ENCODE measurements around the gene FAM131A.

The FAM131A gene

DNA sequence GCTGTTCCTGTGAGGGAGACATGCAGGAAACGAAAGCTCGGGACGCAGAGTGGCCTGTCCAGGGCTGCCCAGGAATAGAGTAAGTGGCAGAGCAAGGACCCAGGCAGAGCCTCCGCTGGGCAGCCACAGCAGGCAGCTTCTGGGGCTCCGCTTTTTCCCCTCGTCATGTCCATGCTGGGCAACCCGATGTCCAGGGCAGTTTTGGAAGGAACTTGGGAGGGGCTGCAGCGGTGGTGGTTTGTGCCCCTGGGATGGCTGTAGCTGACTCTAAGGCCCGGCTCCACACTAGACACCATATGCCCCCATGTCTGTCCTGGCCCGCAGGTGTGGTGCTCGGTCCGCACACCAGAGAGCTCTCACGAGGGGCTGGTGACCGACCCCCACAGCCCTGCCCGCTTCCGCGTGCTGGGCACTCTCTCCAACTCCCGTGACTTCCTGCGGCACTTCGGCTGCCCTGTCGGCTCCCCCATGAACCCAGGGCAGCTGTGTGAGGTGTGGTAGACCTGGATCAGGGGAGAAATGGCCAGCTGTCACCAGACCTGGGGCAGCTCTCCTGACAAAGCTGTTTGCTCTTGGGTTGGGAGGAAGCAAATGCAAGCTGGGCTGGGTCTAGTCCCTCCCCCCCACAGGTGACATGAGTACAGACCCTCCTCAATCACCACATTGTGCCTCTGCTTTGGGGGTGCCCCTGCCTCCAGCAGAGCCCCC, 45.5 kb upstream of the FAM131A start (continued):
- TF ChIP-seq ZNF639 (tag by site-specific recombination; IDR thresholded peaks at IDR 0.05) (no peak), KLF16 (tag by site-specific recombination; IDR thresholded peaks at IDR 0.05) (no peak), ZNF530 (tag by site-specific recombination; IDR thresholded peaks at IDR 0.05; ENCODE audit: low read depth) (no peak)

DNA sequence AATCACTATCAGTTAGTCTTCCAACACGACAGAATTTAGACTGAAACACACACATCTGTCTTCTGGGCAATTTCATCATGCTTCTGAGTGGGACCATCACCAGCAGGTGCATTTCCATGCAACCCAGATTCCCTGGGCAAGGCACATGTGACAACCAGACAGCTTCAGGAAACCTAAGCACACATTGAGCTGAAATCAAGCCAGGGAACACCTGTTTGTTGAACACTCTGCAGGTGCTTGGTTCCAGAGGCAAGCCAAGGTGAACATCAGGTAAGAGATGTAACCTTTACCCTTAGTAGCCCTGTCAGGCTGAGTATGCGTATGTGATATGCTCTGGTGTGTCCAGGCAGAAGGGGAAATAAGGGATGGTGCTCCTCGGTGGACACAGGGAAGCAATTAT, 41.6 kb upstream of the FAM131A start:
- no peaks in the 10 kb centered on the region for H3K4me1 ChIP-seq (ENCODE audit: control insufficient read depth, insufficient read depth, low read length)

GRCh38 chr3:184296616-184297015, 40.8 kb upstream of the FAM131A start:
- Histone ChIP-seq H3K27ac (ENCODE audit: extremely low read depth, low read depth, low read length) (no peak overlapping the region), H3K36me3 (ENCODE audit: control insufficient read depth in 2 of 2, insufficient read depth in 1 of 2, low read length in 2 of 2) (peaks cover 11 to 20% of the 10 kb centered on the region in 2 experiments; a peak in 2 of 3 replicates), H3K4me1 (ENCODE audit: control insufficient read depth, insufficient read depth, low read length) (no peaks in the 10 kb centered on the region), H3K4me3 (ENCODE audit: low read depth, low read length) (no peak overlapping the region), H3K9me3 (ENCODE audit: control insufficient read depth, insufficient read depth, low read depth, low read length) (no peaks in the 10 kb centered on the region)
- CTCF ChIA-PET = interaction anchor here (2.1 kb wide), 1 partner anchor 69 kb away, joined by 8 read pairs; no protein-coding TSS in a partner anchor
- TF ChIP-seq, protein P1, sequence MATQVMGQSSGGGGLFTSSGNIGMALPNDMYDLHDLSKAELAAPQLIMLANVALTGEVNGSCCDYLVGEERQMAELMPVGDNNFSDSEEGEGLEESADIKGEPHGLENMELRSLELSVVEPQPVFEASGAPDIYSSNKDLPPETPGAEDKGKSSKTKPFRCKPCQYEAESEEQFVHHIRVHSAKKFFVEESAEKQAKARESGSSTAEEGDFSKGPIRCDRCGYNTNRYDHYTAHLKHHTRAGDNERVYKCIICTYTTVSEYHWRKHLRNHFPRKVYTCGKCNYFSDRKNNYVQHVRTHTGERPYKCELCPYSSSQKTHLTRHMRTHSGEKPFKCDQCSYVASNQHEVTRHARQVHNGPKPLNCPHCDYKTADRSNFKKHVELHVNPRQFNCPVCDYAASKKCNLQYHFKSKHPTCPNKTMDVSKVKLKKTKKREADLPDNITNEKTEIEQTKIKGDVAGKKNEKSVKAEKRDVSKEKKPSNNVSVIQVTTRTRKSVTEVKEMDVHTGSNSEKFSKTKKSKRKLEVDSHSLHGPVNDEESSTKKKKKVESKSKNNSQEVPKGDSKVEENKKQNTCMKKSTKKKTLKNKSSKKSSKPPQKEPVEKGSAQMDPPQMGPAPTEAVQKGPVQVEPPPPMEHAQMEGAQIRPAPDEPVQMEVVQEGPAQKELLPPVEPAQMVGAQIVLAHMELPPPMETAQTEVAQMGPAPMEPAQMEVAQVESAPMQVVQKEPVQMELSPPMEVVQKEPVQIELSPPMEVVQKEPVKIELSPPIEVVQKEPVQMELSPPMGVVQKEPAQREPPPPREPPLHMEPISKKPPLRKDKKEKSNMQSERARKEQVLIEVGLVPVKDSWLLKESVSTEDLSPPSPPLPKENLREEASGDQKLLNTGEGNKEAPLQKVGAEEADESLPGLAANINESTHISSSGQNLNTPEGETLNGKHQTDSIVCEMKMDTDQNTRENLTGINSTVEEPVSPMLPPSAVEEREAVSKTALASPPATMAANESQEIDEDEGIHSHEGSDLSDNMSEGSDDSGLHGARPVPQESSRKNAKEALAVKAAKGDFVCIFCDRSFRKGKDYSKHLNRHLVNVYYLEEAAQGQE (tag by site-specific recombination; IDR thresholded peaks at IDR 0.05) = no peak
- TF ChIP-seq ZNF501 (tag by site-specific recombination; IDR thresholded peaks at IDR 0.05) (no peak), ZNF426 (tag by site-specific recombination; IDR thresholded peaks at IDR 0.05) (no peak), ZFP69B (tag by site-specific recombination; IDR thresholded peaks at IDR 0.05) (no peak), BCL11A (tag by site-specific recombination; IDR thresholded peaks at IDR 0.05; ENCODE audit: low read depth) (no peak), ZNF664 (tag by site-specific recombination; IDR thresholded peaks at IDR 0.05) (no peak), EGR2 (tag by site-specific recombination; IDR thresholded peaks at IDR 0.05; ENCODE audit: low read depth) (no peak)
- TF ChIP-seq, protein P2, sequence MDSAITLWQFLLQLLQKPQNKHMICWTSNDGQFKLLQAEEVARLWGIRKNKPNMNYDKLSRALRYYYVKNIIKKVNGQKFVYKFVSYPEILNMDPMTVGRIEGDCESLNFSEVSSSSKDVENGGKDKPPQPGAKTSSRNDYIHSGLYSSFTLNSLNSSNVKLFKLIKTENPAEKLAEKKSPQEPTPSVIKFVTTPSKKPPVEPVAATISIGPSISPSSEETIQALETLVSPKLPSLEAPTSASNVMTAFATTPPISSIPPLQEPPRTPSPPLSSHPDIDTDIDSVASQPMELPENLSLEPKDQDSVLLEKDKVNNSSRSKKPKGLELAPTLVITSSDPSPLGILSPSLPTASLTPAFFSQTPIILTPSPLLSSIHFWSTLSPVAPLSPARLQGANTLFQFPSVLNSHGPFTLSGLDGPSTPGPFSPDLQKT (IDR thresholded peaks at IDR 0.05; ENCODE audit: borderline replicate concordance, low read depth, low read length) = no peak
- POLR2A ChIA-PET = no interaction called here

More for the DNA sequence above, 41.6 kb upstream of the FAM131A start:
- Histone ChIP-seq H3K9me3 (ENCODE audit: control insufficient read depth, insufficient read depth, low read depth, low read length) (no peaks in the 10 kb centered on the region), H3K27ac (ENCODE audit: extremely low read depth, low read depth, low read length) (no peak overlapping the region), H3K4me3 (ENCODE audit: low read depth, low read length) (no peak overlapping the region), H3K36me3 (ENCODE audit: control insufficient read depth in 2 of 2, insufficient read depth in 1 of 2, low read length in 2 of 2) (peaks cover 3 to 12% of the 10 kb centered on the region in 2 experiments; a peak in 2 of 3 replicates)
- POLR2A ChIA-PET = interaction anchor here (1.4 kb wide), 1 partner anchor 35 kb away, joined by 3 read pairs; the partner anchor contains the start of gene CAMK2N2
- no peak for TF ChIP-seq ZNF324 (tag by site-specific recombination; IDR thresholded peaks at IDR 0.05)
- TF ChIP-seq ZNF157 (tag by site-specific recombination; IDR thresholded peaks at IDR 0.05) = no peak
- no peak for TF ChIP-seq RBAK (tag by site-specific recombination; IDR thresholded peaks at IDR 0.05)
- TF ChIP-seq MYNN (tag by site-specific recombination; IDR thresholded peaks at IDR 0.05; ENCODE audit: borderline replicate concordance) = no peak
- TF ChIP-seq ZNF274 (IDR thresholded peaks at IDR 0.05; ENCODE audit: low read length) = no peak
- no peak for TF ChIP-seq ZNF274 (tag by site-specific recombination; IDR thresholded peaks at IDR 0.05; ENCODE audit: borderline replicate concordance)
- TF ChIP-seq ZNF623 (tag by site-specific recombination; IDR thresholded peaks at IDR 0.05) = no peak
- no peak for TF ChIP-seq KLF1 (tag by site-specific recombination; IDR thresholded peaks at IDR 0.05)
- no peak for TF ChIP-seq BCL11A (tag by site-specific recombination; IDR thresholded peaks at IDR 0.05; ENCODE audit: low read depth)
- no peak for TF ChIP-seq MZF1 (tag by site-specific recombination; IDR thresholded peaks at IDR 0.05; ENCODE audit: borderline replicate concordance)
- no peak for TF ChIP-seq REPIN1 (tag by site-specific recombination; IDR thresholded peaks at IDR 0.05; ENCODE audit: low read depth)
- no peak for TF ChIP-seq ZNF26 (tag by site-specific recombination; IDR thresholded peaks at IDR 0.05)
- CTCF ChIA-PET = interaction anchor here (0.7 kb wide), 1 partner anchor 836 kb away, joined by 3 read pairs; no protein-coding TSS in a partner anchor
